GOT3 (cell line): ENCODE data around the gene CDH20.

Experiments
- DNase-seq: peaks from one replicate; lab custom pipeline; 2025; ENCODE audit warnings: mixed read lengths; lab: John Stamatoyannopoulos, UW

CDH20 gene

DNA sequence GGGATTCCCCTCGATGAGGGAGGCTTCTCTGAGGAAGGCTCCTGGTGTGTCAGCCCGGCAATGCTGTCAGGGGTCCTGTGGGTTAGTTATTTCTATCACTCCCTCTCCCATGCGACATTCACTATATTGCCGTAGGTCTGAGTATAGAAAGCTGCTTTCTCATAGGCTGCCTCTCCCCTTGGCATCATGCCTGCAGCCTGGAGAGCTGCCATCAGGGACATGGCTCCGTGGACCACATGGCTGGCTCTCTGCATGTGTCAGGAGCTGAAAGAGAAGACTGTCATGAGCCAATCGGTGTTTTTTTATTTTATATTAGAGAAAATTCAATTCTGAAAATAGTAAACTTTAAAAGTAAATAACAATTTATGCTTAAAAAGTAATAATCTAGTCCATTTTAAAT is 198.0 kb downstream of the CDH20 start:
- DNase-seq: no peak

DNA sequence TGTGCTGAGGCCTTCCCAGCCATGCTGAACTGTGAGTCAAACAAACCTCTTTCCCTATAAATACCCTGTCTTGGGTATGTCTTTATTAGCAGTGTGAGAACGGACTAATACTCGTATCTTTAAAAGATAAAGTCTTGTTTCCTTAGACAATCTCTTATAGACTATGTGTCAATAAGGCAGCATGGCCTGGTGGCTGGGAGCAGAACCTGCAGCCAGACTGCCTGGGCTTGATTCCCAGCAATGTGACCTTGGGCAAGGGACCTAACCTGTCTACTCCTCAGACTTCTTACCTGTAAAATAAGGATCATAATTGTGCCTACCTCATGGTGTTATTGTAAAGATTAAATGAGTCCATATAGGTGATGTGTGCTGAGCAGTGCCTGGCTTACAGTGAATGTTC is 198.7 kb downstream of the CDH20 start:
- no peak for DNase-seq

DNA sequence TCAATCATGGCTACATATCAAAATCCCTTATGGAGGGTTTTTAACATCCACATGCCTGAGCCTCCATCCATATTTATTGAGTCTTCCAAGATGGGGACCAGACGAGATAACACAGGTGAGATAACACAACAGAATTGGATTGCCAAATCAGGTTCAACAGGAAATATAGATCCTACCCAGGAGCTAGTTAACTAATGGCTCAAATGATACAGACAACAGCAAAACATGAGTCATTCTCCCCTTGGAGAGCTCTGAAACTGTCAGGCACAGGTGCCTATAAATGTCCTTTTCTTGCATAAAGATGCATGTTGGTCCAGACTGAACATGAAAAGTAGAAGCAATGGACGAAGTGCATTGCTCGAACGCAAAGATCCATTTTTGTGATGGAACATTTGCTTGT is 202.2 kb downstream of the CDH20 start:
- no peak for DNase-seq

DNA sequence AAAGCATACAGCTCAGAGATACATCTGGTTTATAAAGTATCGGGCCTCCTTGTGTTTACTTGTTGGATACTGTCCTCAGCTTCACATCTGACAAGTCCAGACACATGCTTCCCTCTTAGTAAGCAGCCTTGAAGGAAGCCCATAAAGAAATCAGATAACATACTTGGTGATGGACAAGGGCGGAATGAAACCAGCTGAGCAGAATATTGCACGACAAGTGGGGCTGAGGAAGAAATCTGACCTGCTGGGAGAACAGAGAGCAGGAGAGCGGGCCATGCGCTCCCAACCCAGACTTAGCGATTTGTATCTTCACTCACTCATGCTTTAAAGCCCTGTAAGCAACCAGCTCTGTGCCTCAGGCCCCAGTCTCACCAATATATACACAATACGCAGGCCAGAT is 208.4 kb downstream of the CDH20 start:
- DNase-seq: no peak

DNA sequence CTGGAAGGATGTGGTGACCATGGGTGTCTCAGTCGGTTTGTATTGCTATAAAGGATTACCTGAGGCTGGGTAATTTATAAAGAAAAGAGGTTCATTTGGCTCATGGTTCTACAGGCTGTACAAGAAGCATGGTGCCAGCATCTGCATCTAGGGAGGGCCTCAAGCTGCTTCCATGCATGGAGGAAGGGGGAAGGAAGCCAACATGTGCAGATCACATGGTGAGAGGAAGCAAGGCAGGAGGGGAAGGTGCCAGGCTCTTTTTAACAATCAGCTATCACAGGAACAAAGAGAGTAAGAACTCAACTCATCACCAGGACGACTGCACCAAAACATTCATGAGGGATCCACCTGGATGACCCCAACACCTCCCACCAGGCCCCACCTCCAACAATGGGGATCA is 209.4 kb downstream of the CDH20 start:
- DNase-seq: no peak

DNA sequence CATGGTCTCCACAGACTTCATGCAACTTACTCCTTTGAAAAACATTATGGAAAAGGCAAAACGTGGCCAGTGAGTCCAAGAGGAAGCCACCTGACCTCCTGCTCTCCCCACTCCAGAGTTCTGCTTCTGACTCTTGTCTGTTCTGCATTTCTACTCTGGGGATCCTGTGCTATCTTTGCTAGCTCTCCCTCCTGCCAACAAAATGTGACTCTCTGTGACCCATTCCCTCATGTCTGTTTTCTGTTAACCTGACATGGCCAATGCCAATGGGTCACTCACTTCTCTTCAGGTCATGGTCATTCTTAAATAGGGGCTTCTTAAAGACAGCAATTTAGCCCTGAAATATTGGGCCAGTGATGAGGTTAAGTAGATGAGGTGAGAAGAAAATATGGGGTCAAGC is 210.3 kb downstream of the CDH20 start:
- no peak for DNase-seq

DNA sequence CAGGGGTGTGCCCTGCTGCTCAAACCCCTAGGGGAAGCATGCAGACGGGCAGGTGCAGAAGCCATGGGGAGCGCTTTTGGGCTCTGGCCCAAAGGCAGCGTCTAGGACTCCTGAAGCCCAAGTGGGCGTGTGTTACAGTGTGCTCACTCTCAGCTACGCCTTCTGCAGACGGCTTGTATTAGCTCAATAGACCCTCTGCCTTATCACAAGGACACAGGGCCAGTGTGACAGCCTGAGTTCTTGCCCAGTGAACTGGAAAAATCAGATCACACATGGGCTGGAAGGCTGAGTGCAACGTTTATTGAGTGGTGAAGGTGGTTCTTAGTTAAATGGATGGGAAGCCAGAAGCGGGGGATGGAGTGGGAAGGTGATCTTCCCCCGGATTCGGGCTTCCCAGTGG is 210.9 kb downstream of the CDH20 start:
- DNase-seq: no peak

DNA sequence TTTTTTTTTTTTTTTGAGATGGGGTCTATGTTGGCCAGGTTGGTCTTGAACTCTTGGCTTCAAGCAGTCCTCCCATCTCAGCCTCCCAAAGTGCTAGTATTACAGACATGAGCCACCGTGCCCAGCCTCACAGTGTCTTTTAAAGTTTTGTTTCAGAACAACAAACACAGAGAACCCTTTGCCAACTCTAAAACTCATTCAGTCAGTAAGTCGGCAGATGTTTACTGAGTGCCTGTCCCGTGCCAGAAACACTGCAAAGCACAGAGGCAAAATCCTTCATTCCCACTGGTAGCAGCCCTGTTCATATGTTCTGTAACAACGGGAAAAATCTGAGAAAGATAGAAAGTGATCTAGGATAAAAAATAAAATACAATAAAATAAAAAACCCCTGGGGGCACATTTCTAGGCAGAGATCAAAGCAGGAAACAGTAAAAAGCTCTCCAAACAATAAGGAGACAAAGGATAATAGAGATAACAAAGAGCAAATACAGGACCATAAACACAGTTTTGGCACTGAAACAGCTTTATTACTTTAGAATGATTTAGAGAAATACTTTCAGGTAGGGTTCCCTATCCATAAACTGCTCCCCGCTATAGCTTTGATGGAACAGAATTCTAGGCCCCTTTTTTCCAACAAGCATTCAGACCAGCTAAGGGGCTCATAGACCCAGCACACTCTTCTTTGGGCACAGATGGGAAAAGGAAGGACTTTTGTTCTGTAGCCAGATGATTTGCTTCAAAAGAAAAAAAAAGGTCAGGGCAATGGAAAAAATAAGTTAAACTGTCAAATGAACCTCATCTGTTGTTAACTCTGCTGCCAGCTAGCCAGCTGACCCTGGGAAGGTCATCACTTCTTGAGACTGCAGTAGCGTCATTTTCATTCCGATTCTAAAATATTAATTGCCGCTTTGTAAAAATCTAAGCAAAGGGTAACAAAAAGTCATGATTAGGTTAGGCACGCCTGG is 212.3 kb downstream of the CDH20 start:
- DNase-seq: no peak

DNA sequence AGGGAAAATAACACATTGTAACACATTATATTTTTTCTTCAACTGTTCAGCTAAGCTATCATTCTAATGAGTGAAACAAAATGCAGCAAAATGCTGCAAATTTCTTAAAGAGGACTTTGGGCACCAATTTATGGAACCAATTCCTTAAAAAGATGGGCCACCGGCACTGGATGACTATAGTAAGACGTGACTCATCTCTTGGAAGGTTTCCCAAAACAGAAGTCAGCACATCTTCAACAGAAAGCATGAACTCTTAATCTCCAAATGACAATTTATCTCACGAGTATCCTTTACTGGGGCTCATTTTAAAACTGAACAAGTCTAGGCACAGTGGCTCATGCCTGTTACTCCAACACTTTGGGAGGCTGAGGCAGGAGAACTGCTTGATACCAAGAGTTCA is 213.4 kb downstream of the CDH20 start:
- no peak for DNase-seq

DNA sequence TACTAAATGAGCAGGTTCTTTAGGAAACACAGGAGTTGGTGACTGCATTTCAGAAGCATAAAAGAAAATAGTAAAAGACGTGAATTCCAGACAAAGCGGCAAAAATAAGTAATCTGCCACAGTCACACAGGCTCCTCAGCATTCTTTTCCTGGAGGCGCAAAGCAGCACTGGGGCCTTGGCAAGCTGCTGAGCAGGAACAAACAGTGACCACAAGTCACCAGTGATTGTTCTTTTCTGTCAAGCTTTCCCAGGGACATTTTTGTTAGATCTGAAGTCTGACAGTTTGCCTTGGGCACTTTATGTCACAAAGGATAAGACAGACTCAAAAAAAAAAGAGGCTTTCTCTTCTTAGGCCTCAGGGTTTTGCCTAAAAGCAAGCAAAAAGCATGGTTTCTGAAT is 216.2 kb downstream of the CDH20 start:
- DNase-seq: no peak

DNA sequence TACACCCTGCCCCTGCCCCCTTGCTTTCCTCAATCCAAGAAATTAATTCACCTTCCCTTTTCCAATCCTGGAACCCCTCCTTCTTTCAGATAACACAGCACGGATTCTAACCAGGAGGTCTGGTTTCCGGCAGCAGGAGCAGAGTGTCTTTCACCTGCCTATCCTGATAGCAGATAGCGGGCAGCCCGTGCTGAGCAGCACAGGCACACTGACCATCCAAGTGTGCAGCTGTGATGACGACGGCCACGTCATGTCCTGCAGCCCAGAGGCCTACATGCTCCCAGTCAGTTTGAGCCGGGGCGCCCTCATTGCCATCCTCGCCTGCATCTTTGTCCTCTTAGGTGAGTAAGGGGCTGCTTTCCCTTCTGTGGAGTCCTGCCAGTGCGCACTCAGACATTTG is 216.7 kb downstream of the CDH20 start:
- DNase-seq: no peak

DNA sequence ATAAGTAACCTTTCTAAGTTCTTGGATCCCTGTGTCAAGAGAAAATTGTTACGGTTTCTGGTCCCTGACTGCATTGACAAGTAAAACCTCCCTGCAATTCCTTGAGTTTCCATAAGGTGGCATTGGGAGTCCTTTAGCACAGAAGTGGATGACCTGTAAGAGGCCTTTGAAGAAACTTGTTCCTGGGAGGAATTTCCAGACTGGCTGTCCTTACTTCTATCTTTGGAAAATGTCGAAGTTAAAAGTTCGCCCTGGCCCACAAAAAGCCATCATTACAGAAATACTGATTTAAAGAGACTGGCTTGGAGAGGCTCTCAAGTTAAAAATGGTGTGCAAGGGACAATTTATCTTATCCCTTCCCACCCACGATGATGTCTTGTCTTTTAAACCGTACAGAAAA is 218.4 kb downstream of the CDH20 start:
- DNase-seq: no peak

DNA sequence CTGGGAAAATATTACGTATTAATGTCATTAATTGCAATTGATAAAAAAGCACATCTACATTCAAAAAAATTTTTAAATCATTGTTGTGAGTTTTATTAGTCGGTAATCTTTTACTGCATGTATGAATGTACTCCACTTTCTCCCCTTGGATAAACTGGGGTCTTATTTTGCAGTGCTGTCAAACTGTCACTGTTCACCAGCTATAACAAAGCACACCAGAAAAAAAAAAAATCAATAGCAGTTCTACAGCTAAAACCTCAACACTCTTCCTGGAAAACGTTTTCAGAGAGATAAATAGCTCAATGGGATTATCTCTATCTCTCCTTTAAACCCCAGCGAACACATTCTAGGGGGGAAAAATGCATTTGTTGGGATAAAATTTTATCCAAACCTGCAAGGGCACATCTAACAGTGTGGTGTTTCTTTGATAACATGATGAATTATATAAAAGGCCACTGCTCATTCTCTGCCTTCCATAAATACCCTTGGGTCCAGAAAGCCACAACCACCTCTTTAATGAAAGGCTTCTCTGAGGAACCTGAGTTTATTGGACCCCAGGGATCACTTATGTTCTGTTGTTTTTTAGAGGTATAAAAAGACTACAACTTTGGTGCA is 219.9 kb downstream of the CDH20 start:
- no peak for DNase-seq

DNA sequence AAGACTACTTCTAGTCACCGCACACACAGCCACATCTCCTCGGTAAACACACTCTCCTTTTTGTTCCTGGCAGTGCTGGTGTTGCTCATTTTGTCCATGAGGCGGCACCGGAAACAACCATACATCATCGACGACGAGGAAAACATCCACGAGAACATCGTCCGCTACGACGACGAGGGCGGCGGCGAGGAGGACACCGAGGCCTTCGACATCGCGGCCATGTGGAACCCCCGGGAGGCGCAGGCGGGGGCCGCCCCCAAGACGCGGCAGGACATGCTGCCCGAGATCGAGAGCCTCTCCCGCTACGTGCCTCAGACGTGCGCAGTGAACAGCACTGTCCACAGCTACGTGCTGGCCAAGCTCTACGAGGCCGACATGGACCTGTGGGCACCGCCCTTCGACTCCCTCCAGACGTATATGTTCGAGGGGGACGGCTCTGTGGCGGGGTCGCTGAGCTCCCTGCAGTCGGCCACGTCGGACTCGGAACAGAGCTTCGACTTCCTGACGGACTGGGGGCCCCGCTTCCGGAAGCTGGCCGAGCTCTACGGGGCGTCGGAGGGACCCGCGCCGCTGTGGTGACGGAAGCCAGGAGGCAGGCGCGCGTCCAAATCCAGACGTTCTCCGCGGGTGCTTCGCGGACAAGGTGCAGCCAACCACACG is 221.0 kb downstream of the CDH20 start:
- no peak for DNase-seq

DNA sequence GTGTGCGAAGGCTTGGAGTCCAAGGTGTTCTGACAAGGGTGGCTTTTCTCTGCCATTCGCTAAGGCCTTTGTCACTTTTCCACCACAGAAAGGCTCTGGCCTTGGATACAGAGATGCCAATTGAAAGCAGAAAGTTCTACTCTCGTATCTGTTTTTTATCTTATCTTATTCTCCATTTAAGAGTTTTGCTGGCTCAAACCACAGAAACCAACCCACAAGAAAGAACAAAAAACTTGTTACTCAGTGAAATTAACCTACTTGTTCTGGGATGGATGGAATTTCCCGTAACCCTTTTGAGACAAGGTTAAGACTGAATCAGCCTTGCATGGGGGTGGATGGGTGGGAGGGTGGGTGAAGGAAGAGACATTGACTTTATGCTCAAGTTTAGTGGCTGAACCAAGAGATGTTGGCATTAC is 221.7 kb downstream of the CDH20 start:
- no peak for DNase-seq

DNA sequence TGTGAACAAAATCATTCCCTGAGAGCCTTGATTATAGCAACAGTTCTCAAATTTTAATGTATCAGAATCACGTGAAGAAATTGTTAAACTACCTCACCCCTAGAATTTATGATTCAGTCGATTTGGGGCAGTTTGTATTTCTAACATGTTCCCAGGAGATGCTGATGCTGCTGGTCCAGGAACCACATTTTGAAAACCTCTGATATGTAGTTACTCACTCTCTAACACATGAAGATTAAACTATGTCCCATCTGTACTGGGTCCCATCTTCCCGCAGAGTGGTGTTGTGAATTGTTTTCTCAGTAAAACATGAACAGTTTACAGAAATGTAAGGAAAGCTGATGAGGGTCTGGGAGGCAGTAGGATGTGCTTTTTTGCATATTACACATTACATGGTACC is 223.1 kb downstream of the CDH20 start:
- no peak for DNase-seq

DNA sequence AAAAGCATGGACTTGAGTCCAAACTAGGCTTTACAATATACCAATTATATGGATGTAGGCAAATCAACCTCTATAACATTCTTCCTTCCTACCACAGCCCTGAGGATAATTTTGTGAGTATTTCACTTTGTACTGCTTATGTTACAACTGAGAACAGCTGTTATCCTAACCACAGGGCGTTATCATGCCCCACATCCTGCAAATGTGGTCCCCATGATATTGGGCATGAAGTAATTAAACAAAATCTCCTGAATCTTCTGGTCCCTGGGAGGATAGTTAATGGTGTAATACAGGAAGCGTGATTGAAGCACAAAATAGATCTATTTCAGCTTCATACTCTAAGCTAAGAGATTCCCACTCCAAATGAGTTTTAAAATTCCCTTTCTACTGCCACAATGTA is 223.6 kb downstream of the CDH20 start:
- DNase-seq: no peak

DNA sequence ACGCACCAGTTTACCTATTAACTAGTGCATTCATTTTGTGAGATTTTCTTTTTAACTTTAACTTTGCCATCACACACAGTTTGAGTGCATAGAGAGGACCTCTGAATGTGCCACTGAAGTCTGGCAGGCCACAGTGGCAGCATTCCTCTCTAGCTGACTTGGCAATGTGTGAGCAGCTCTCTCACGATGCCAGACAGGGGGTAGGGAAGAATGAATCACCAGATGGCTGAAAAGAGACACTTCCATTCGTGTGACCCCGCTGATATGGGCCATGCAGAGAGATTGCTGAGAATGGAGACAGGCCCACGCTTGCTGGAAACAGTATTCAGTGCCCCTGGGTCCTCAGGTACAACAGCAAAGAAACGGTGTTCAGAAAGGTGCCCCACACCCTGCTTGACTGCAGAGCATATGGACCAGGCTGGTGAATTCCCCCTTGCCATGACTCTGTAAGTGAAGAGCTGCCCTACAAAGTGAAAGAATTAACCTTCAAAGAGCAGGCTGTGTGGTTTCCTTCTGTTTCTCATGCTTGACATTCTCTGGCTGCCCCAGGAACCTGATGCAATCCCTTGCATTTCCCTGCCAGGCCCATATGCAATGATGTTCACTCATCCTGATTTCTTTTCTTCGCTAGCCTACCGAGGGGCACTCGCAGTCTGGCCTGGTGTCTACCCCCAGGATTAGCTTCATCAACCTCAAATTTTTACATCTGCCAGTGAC is 236.1 kb downstream of the CDH20 start:
- no peak for DNase-seq

DNA sequence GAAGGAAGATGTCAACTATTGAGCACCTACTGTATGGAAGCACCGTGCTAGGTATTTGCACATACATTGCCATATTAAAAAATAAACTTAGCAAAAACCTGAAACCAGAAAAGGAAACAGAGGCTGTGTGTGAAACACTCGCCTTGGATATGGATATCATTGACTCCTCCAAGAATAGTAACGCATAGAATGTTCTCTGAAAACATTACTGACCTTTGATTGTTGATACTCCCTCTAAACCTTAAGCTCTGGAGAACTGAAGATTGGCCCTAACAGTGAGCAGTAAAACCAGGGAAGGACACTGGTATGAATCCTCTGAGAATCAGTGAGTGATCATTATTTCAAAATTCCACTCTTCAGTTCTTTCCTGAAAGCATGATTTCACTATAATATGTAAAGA is 236.8 kb downstream of the CDH20 start:
- no peak for DNase-seq

DNA sequence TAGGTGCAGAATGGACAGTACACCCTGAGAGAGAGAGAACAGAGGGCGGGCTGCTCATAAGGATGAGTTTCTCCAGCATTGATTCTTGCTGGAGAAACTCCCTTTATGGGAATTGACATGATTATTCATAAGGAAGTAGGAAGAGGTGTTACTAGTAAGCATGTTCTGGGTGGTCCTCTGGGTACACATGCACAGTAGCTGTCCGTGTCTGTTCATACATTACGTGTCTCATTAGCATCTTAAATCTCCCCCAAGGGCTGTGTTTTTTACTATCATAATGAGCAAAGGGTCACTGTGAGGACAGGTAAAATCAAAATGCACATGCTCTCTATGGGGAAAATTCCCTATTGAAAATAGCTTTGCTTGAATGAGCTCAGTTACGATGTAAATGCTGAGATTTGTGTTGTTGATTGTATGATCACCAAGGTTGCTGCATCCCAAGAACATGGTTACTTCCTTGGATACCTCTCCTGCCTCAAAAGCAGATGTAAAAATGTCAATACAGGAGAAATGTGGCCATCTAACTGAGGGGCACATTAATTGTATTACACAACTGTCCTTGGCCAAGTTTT is 238.9 kb downstream of the CDH20 start:
- no peak for DNase-seq

DNA sequence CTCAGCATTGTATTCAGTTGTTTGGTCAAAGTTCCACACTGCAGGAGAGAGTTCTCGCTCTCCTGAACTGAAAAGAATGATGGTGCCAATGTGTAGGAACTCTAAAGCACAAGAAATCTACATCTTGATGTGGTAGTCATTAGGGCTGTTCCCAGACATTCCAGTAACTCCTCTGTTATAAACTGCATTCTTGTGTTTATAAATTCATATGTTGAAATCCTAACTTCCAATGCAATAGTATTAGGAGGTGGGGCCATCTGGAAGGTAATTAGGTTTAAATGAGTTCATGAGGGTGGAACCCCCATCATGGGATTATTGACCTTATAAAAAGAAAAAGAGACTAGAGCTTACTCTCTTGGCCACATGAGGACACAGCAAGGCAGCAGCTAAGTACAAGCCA is 239.6 kb downstream of the CDH20 start:
- DNase-seq: no peak

DNA sequence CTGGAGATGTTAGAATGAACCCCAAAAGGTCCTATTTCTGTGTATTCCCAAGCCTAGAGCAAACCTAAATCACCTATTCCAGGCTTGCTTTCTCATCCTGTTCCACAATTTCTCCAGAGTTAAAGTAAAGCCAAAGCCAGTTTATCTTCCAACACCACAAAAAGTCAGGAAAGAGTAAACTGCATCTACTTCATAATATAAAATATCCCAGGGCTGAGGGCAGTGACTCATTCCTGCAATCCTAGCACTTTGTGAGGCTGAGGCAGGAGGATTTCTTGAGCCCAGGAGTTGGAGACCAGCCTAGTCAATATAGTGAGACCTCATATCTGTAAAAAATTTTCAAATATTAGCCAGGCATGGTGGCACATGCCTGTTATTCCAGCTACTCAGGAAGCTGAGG is 241.4 kb downstream of the CDH20 start:
- no peak for DNase-seq
